ENCODE measurements around the gene KCNJ9.

The KCNJ9 gene

GRCh38 chr1:160062230-160062532 is 19.2 kb upstream of the KCNJ9 start:
- Histone ChIP-seq H3K4me1 (ENCODE audit: control insufficient read depth, low read length) (no peaks in the 10 kb centered on the region), H3K4me2 (ENCODE audit: low read length) (no peak overlapping the region)
- no peak for TF ChIP-seq EZH2phosphoT487 (IDR thresholded peaks at IDR 0.05; ENCODE audit: borderline replicate concordance, low read length)
- TF ChIP-seq, protein P1, sequence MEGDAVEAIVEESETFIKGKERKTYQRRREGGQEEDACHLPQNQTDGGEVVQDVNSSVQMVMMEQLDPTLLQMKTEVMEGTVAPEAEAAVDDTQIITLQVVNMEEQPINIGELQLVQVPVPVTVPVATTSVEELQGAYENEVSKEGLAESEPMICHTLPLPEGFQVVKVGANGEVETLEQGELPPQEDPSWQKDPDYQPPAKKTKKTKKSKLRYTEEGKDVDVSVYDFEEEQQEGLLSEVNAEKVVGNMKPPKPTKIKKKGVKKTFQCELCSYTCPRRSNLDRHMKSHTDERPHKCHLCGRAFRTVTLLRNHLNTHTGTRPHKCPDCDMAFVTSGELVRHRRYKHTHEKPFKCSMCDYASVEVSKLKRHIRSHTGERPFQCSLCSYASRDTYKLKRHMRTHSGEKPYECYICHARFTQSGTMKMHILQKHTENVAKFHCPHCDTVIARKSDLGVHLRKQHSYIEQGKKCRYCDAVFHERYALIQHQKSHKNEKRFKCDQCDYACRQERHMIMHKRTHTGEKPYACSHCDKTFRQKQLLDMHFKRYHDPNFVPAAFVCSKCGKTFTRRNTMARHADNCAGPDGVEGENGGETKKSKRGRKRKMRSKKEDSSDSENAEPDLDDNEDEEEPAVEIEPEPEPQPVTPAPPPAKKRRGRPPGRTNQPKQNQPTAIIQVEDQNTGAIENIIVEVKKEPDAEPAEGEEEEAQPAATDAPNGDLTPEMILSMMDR (IDR thresholded peaks at IDR 0.05; ENCODE audit: low read depth, low read length, poor library complexity, severe bottlenecking) = no peak

GRCh38 chr1:160063176-160063575 is 18.2 kb upstream of the KCNJ9 start:
- Histone ChIP-seq H4K20me1 (ENCODE audit: control insufficient read depth, insufficient read depth, low read depth, low read length) (no peaks in the 10 kb centered on the region), H3K4me2 (ENCODE audit: low read length) (no peak overlapping the region), H3K27me3 (ENCODE audit: control insufficient read depth, low read length) (peaks cover 26% of the 10 kb centered on the region), H3K36me3 (ENCODE audit: control insufficient read depth, low read length) (no peaks in the 10 kb centered on the region), H3K4me1 (ENCODE audit: control insufficient read depth, low read length) (no peaks in the 10 kb centered on the region), H3F3A (ENCODE audit: control insufficient read depth, insufficient read depth) (no peaks in the 10 kb centered on the region), H3K79me2 (ENCODE audit: control insufficient read depth, low read length) (no peaks in the 10 kb centered on the region), H3K9me3 (ENCODE audit: control insufficient read depth, insufficient read depth, low read length) (no peaks in the 10 kb centered on the region), H3K4me3 (ENCODE audit: low read length) (no peak overlapping the region), H3K9me2 (replicated peaks; ENCODE audit: control insufficient read depth, low read length) (no peaks in the 10 kb centered on the region), H3K27ac (ENCODE audit: low read depth, low read length) (no peak overlapping the region)
- no peak for TF ChIP-seq EZH2phosphoT487 (IDR thresholded peaks at IDR 0.05; ENCODE audit: borderline replicate concordance, low read length)
- TF ChIP-seq, protein P1 (IDR thresholded peaks at IDR 0.05; ENCODE audit: low read depth, low read length, poor library complexity, severe bottlenecking) = no peak

More at GRCh38 chr1:160062230-160062532, 19.2 kb upstream of the KCNJ9 start:
- H4K20me1 ChIP-seq (ENCODE audit: control insufficient read depth, insufficient read depth, low read depth, low read length) = no peaks in the 10 kb centered on the region
- H3K4me3 ChIP-seq (ENCODE audit: low read length) = no peak overlapping the region
- H3K9me2 ChIP-seq (replicated peaks; ENCODE audit: control insufficient read depth, low read length) = no peaks in the 10 kb centered on the region
- no peak overlapping the region for H3K27ac ChIP-seq (ENCODE audit: low read depth, low read length)
- H3F3A ChIP-seq (ENCODE audit: control insufficient read depth, insufficient read depth) = no peaks in the 10 kb centered on the region
- H3K9me3 ChIP-seq (ENCODE audit: control insufficient read depth, insufficient read depth, low read length) = no peaks in the 10 kb centered on the region
- H3K79me2 ChIP-seq (ENCODE audit: control insufficient read depth, low read length) = no peaks in the 10 kb centered on the region
- H3K27me3 ChIP-seq (ENCODE audit: control insufficient read depth, low read length) = peaks cover 22% of the 10 kb centered on the region
- no peaks in the 10 kb centered on the region for H3K36me3 ChIP-seq (ENCODE audit: control insufficient read depth, low read length)

- H3K4me1 ChIP-seq (ENCODE audit: control insufficient read depth, low read length) = no peaks in the 10 kb centered on the region
- H3K4me3 ChIP-seq (ENCODE audit: low read length) = no peak overlapping the region
- no peaks in the 10 kb centered on the region for H3F3A ChIP-seq (ENCODE audit: control insufficient read depth, insufficient read depth)
- H3K27me3 ChIP-seq (ENCODE audit: control insufficient read depth, low read length) = peaks cover 27% of the 10 kb centered on the region
- no peaks in the 10 kb centered on the region for H4K20me1 ChIP-seq (ENCODE audit: control insufficient read depth, insufficient read depth, low read depth, low read length)
- H3K27ac ChIP-seq (ENCODE audit: low read depth, low read length) = no peak overlapping the region
- TF ChIP-seq, protein P1 (IDR thresholded peaks at IDR 0.05; ENCODE audit: low read depth, low read length, poor library complexity, severe bottlenecking) = no peak
- TF ChIP-seq EZH2phosphoT487 (IDR thresholded peaks at IDR 0.05; ENCODE audit: borderline replicate concordance, low read length) = no peak
- no peak overlapping the region for H3K4me2 ChIP-seq (ENCODE audit: low read length)
- H3K9me2 ChIP-seq (replicated peaks; ENCODE audit: control insufficient read depth, low read length) = no peaks in the 10 kb centered on the region
- no peaks in the 10 kb centered on the region for H3K79me2 ChIP-seq (ENCODE audit: control insufficient read depth, low read length)
- H3K9me3 ChIP-seq (ENCODE audit: control insufficient read depth, insufficient read depth, low read length) = no peaks in the 10 kb centered on the region
- H3K36me3 ChIP-seq (ENCODE audit: control insufficient read depth, low read length) = no peaks in the 10 kb centered on the region
These were observed 17.2 kb upstream of the KCNJ9 start for GRCh38 chr1:160064164-160064563.

DNA sequence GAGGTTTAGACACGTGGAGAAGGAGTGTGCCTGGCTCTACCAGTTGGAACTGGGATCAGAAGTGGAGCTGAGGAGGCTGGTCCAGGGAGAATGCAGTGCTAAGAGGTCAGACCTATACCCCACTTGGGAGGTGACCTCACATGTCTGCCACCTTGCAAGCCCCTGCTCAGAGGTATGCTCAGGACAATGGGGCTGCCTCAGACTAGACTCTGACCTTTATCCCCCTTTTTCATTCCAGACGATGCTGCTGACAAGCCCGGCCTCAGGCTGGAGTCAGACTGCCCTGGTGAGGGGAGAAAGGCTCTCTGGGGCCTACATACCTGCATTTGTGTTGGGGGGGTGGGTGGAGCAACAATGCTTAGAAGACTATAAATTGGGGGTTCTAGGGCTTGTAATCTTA is 16.6 kb upstream of the KCNJ9 start:
- Histone ChIP-seq H3K27ac (ENCODE audit: low read depth, low read length) (no peak overlapping the region), H3K4me1 (ENCODE audit: control insufficient read depth, low read length) (peaks cover 1% of the 10 kb centered on the region), H3K79me2 (ENCODE audit: control insufficient read depth, low read length) (no peaks in the 10 kb centered on the region), H3K4me3 (ENCODE audit: low read length) (no peak overlapping the region), H3K36me3 (ENCODE audit: control insufficient read depth, low read length) (no peaks in the 10 kb centered on the region), H3K27me3 (ENCODE audit: control insufficient read depth, low read length) (peaks cover 29% of the 10 kb centered on the region), H3K9me2 (replicated peaks; ENCODE audit: control insufficient read depth, low read length) (no peaks in the 10 kb centered on the region), H3F3A (ENCODE audit: control insufficient read depth, insufficient read depth) (no peaks in the 10 kb centered on the region), H4K20me1 (ENCODE audit: control insufficient read depth, insufficient read depth, low read depth, low read length) (no peaks in the 10 kb centered on the region), H3K4me2 (ENCODE audit: low read length) (no peak overlapping the region), H3K9me3 (ENCODE audit: control insufficient read depth, insufficient read depth, low read length) (no peaks in the 10 kb centered on the region)
- TF ChIP-seq, protein P1 (IDR thresholded peaks at IDR 0.05; ENCODE audit: low read depth, low read length, poor library complexity, severe bottlenecking) = no peak
- TF ChIP-seq EZH2phosphoT487 (IDR thresholded peaks at IDR 0.05; ENCODE audit: borderline replicate concordance, low read length) = no peak
